Activated CD4-positive, alpha-beta T cell treated with anti-CD3 and anti-CD28 coated beads, Interleukin-2, amount 10 ng/mL, durations not matched to agents 7 days and 5 days (primary cell): Measurements from ENCODE around the gene RPL4. TPM values are rescaled to one million over a fixed set of nuclear protein-coding genes. Genes with fewer than 3 reads are reported as not detected.
"Not testable (repeated sequence)": the region's sequence is repeated elsewhere in the genome, so short reads cannot be mapped to it uniquely, and the experiment has no call there.

ENCODE experiments used
- CTCF ChIA-PET: fragments of 350-600 bp; sonication (Branson Sonifier 250); formaldehyde crosslinking; loops from one replicate; lab custom pipeline; 2021; ENCODE audit warnings: antibody characterized with exemption; lab: Charles Lee
- POLR2A ChIA-PET: fragments of 350-600 bp; sonication (Branson Sonifier 250); formaldehyde crosslinking; loops from one replicate; lab custom pipeline; 2021; ENCODE audit warnings: antibody characterized with exemption; lab: Charles Lee
- DNase-seq: peaks from one replicate; pipeline ENCODE4 v3.0.0-alpha.2; 2020
- H3K27ac Mint-ChIP-seq: one replicate; pipeline ENCODE4 v1.8.0; 2021; ENCODE audit warnings: mild to moderate bottlenecking, moderate library complexity, mixed read lengths
- H3K27me3 Mint-ChIP-seq: one replicate; pipeline ENCODE4 v1.8.0; 2021; ENCODE audit warnings: mixed read lengths
- H3K36me3 Mint-ChIP-seq: one replicate; pipeline ENCODE4 v1.8.0; 2021; ENCODE audit warnings: low read depth, mixed read lengths
- H3K4me1 Mint-ChIP-seq: one replicate; pipeline ENCODE4 v1.8.0; 2021; ENCODE audit warnings: mixed read lengths
- H3K4me3 Mint-ChIP-seq: one replicate; pipeline ENCODE4 v1.8.0; 2021; ENCODE audit warnings: mild to moderate bottlenecking, moderate library complexity, mixed read lengths
- H3K9me3 Mint-ChIP-seq: one replicate; pipeline ENCODE4 v1.8.0; 2021; ENCODE audit warnings: mixed read lengths
- total RNA-seq, 2 experiments: library from RNA; stranded (reverse); gene quantifications; one replicate each; pipeline ENCODE4 v1.2.3, GENCODE V29; 2021

The RPL4 gene
- total RNA-seq, 2 experiments from 2014 or later: 2,398 to 2,621 TPM

GRCh38 chr15:66484539-66485112, 20.0 kb downstream of the RPL4 start:
- H3K9me3 Mint-ChIP-seq: no peaks in the 10 kb centered on the region
- POLR2A ChIA-PET: no interaction called here
- H3K4me3 Mint-ChIP-seq: no peak overlapping the region
- no peaks in the 10 kb centered on the region for H3K27me3 Mint-ChIP-seq
- peak overlapping the region; percentile 3 for H3K27ac Mint-ChIP-seq
- CTCF ChIA-PET: interaction anchor here (0.7 to 3.6 kb wide), 4 partner anchors 13 to 601 kb away, joined by 3 to 16 read pairs (median 8); partner anchors contain the start of gene SNAPC5
- DNase-seq: no peak
- peaks cover 51% of the 10 kb centered on the region for H3K36me3 Mint-ChIP-seq
- peaks cover under 1% of the 10 kb centered on the region for H3K4me1 Mint-ChIP-seq

GRCh38 chr15:66483131-66483566, 21.5 kb downstream of the RPL4 start:
- Mint-ChIP-seq H3K27ac (no peak overlapping the region), H3K4me3 (no peak overlapping the region), H3K27me3 (no peaks in the 10 kb centered on the region), H3K36me3 (peaks cover 48% of the 10 kb centered on the region), H3K4me1 (peaks cover 5% of the 10 kb centered on the region), H3K9me3 (no peaks in the 10 kb centered on the region)
- DNase-seq: no peak
- ChIA-PET POLR2A (no interaction called here), CTCF (interaction anchor here (0.6 to 3.6 kb wide), 2 partner anchors 15 to 1586 kb away, joined by 4 to 16 read pairs; partner anchors contain the start of gene SNAPC5)

GRCh38 chr15:66482539-66482938, 22.1 kb downstream of the RPL4 start:
- ChIA-PET CTCF (interaction anchor here (0.6 to 2.0 kb wide), 2 partner anchors 15 to 1586 kb away, joined by 4 to 10 read pairs; partner anchors contain the start of gene SNAPC5), POLR2A (no interaction called here)
- DNase-seq: no peak
- H3K9me3 Mint-ChIP-seq: no peaks in the 10 kb centered on the region
- H3K4me1 Mint-ChIP-seq: peaks cover 5% of the 10 kb centered on the region
- no peak overlapping the region for H3K4me3 Mint-ChIP-seq
- no peaks in the 10 kb centered on the region for H3K27me3 Mint-ChIP-seq
- H3K36me3 Mint-ChIP-seq: peaks cover 42% of the 10 kb centered on the region
- peak overlapping the region; percentile 22 for H3K27ac Mint-ChIP-seq

GRCh38 chr15:66481107-66481856, 23.4 kb downstream of the RPL4 start:
- Mint-ChIP-seq H3K36me3 (peaks cover 38% of the 10 kb centered on the region), H3K4me1 (peaks cover 9% of the 10 kb centered on the region), H3K27ac (peak overlapping the region; percentile 42), H3K27me3 (no peaks in the 10 kb centered on the region), H3K4me3 (no peak overlapping the region), H3K9me3 (no peaks in the 10 kb centered on the region)
- ChIA-PET CTCF (interaction anchor here (0.6 to 2.0 kb wide), 4 partner anchors 9 to 103 kb away, joined by 3 to 10 read pairs (median 3); partner anchors contain the start of gene SNAPC5), POLR2A (no interaction called here)
- DNase-seq: no peak

- ChIA-PET POLR2A (no interaction called here), CTCF (interaction anchor here (2.0 kb wide), 1 partner anchor 18 kb away, joined by 10 read pairs; the partner anchor contains the start of gene SNAPC5)
- Mint-ChIP-seq H3K9me3 (no peaks in the 10 kb centered on the region), H3K4me1 (peaks cover 11% of the 10 kb centered on the region), H3K4me3 (no peak overlapping the region), H3K27me3 (no peaks in the 10 kb centered on the region), H3K36me3 (peaks cover 34% of the 10 kb centered on the region), H3K27ac (no peak overlapping the region)
- no peak for DNase-seq
Observed at GRCh38 chr15:66480267-66480666, 24.4 kb downstream of the RPL4 start.

GRCh38 chr15:66477011-66477410, 27.6 kb downstream of the RPL4 start:
- Mint-ChIP-seq H3K36me3 (peaks cover 24% of the 10 kb centered on the region), H3K27me3 (no peaks in the 10 kb centered on the region), H3K4me3 (no peak overlapping the region), H3K9me3 (no peaks in the 10 kb centered on the region), H3K27ac (peak overlapping the region; percentile 27), H3K4me1 (peaks cover 24% of the 10 kb centered on the region)
- POLR2A ChIA-PET: no interaction called here
- CTCF ChIA-PET: interaction anchor here (0.9 kb wide), 1 partner anchor 17 kb away, joined by 3 read pairs; no protein-coding TSS in a partner anchor
- DNase-seq: no peak

GRCh38 chr15:66476535-66476934, 28.1 kb downstream of the RPL4 start:
- Mint-ChIP-seq H3K9me3 (no peaks in the 10 kb centered on the region), H3K36me3 (peaks cover 19% of the 10 kb centered on the region), H3K27me3 (no peaks in the 10 kb centered on the region), H3K4me3 (no peak overlapping the region), H3K27ac (peak overlapping the region; percentile 27), H3K4me1 (peaks cover 29% of the 10 kb centered on the region)
- DNase-seq: no peak
- CTCF ChIA-PET: interaction anchor here (0.9 kb wide), 1 partner anchor 17 kb away, joined by 3 read pairs; no protein-coding TSS in a partner anchor
- POLR2A ChIA-PET: no interaction called here

GRCh38 chr15:66474963-66475362, 29.7 kb downstream of the RPL4 start:
- H3K27ac Mint-ChIP-seq: peak overlapping the region; percentile 39
- DNase-seq: no peak
- H3K27me3 Mint-ChIP-seq: no peaks in the 10 kb centered on the region
- H3K4me1 Mint-ChIP-seq: peaks cover 43% of the 10 kb centered on the region
- CTCF ChIA-PET: interaction anchor here (0.5 to 1.7 kb wide), 4 partner anchors 12 to 162 kb away, joined by 3 to 7 read pairs (median 4); no protein-coding TSS in a partner anchor
- H3K36me3 Mint-ChIP-seq: peaks cover 14% of the 10 kb centered on the region
- H3K4me3 Mint-ChIP-seq: no peak overlapping the region
- H3K9me3 Mint-ChIP-seq: no peaks in the 10 kb centered on the region
- POLR2A ChIA-PET: interaction anchor here (0.5 kb wide), 1 partner anchor 11 kb away, joined by 6 read pairs; no protein-coding TSS in a partner anchor

- ChIA-PET CTCF (interaction anchor here (0.6 to 1.7 kb wide), 2 partner anchors 24 to 89 kb away, joined by 3 to 7 read pairs; no protein-coding TSS in a partner anchor), POLR2A (no interaction called here)
- H3K9me3 Mint-ChIP-seq: no peaks in the 10 kb centered on the region
- peaks cover 10% of the 10 kb centered on the region for H3K36me3 Mint-ChIP-seq
- H3K4me1 Mint-ChIP-seq: peaks cover 39% of the 10 kb centered on the region
- no peaks in the 10 kb centered on the region for H3K27me3 Mint-ChIP-seq
- H3K4me3 Mint-ChIP-seq: no peak overlapping the region
- DNase-seq: no peak
- no peak overlapping the region for H3K27ac Mint-ChIP-seq
Observed at GRCh38 chr15:66474135-66474534, 30.5 kb downstream of the RPL4 start.

- CTCF ChIA-PET: interaction anchor here (0.6 to 3.4 kb wide), 7 partner anchors 8 to 86 kb away, joined by 3 to 13 read pairs (median 4); partner anchors contain the start of gene SNAPC5
- H3K27me3 Mint-ChIP-seq: no peaks in the 10 kb centered on the region
- peak; percentile 75 for DNase-seq
- H3K27ac Mint-ChIP-seq: peak overlapping the region; percentile 95
- H3K9me3 Mint-ChIP-seq: no peaks in the 10 kb centered on the region
- peaks cover 40% of the 10 kb centered on the region for H3K4me1 Mint-ChIP-seq
- POLR2A ChIA-PET: interaction anchor here (0.6 to 1.0 kb wide), 2 partner anchors 10 to 1168 kb away, joined by 3 read pairs; partner anchors contain the start of gene RNU5B-1
- peak overlapping the region; percentile 64 for H3K4me3 Mint-ChIP-seq
- H3K36me3 Mint-ChIP-seq: peaks cover 12% of the 10 kb centered on the region
Observed at GRCh38 chr15:66472176-66472999, 32.3 kb downstream of the RPL4 start.

- CTCF ChIA-PET: interaction anchor here (1.0 to 3.4 kb wide), 5 partner anchors 12 to 380 kb away, joined by 3 to 13 read pairs (median 8); partner anchors contain the start of gene SNAPC5
- POLR2A ChIA-PET, H3K9me3 Mint-ChIP-seq, DNase-seq, H3K27me3 Mint-ChIP-seq, H3K4me3 Mint-ChIP-seq: not testable (repeated sequence)
- Mint-ChIP-seq H3K4me1 (peaks cover 34% of the 10 kb centered on the region), H3K27ac (peak overlapping the region; percentile 95), H3K36me3 (peaks cover 18% of the 10 kb centered on the region)
Observed at GRCh38 chr15:66470825-66471224, 33.8 kb downstream of the RPL4 start.
